Measurements from ENCODE around the gene OR2A2.

OR2A2 gene

DNA sequence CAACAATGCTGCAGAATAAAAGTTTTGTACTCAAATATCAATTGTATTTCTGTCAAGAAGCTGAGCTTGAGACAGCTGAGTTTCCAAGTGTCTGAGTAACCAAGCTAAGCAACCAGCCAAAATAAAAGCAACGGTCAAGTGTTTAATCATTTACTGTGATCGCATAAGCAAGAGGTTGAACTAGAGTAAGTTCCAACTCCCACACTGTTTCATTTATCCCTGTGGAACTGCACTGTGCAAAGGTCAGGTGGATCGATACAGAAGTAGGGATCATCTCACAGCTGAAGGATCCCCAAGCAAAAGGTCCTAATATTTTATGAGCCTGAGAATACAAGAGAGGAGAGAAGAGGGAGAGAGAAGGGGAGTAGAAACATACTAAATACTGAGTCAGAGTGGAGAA, 35.0 kb downstream of the OR2A2 start:
- Mint-ChIP-seq H3K4me1 (no peaks in the 10 kb centered on the region), H3K27ac (peak overlapping the region in 1 of 3 experiments; percentile 20), H3K4me3 (no peak overlapping the region), H3K36me3 (ENCODE audit: low read depth) (peaks cover 6% of the 10 kb centered on the region), H3K27me3 (ENCODE audit: low read depth) (no peaks in the 10 kb centered on the region), H3K9me3 (peaks cover 19% of the 10 kb centered on the region)
- TF ChIP-seq, protein P1, sequence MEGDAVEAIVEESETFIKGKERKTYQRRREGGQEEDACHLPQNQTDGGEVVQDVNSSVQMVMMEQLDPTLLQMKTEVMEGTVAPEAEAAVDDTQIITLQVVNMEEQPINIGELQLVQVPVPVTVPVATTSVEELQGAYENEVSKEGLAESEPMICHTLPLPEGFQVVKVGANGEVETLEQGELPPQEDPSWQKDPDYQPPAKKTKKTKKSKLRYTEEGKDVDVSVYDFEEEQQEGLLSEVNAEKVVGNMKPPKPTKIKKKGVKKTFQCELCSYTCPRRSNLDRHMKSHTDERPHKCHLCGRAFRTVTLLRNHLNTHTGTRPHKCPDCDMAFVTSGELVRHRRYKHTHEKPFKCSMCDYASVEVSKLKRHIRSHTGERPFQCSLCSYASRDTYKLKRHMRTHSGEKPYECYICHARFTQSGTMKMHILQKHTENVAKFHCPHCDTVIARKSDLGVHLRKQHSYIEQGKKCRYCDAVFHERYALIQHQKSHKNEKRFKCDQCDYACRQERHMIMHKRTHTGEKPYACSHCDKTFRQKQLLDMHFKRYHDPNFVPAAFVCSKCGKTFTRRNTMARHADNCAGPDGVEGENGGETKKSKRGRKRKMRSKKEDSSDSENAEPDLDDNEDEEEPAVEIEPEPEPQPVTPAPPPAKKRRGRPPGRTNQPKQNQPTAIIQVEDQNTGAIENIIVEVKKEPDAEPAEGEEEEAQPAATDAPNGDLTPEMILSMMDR (IDR thresholded peaks at IDR 0.05; ENCODE audit: unreplicated experiment in 3 of 3), result no peak

DNA sequence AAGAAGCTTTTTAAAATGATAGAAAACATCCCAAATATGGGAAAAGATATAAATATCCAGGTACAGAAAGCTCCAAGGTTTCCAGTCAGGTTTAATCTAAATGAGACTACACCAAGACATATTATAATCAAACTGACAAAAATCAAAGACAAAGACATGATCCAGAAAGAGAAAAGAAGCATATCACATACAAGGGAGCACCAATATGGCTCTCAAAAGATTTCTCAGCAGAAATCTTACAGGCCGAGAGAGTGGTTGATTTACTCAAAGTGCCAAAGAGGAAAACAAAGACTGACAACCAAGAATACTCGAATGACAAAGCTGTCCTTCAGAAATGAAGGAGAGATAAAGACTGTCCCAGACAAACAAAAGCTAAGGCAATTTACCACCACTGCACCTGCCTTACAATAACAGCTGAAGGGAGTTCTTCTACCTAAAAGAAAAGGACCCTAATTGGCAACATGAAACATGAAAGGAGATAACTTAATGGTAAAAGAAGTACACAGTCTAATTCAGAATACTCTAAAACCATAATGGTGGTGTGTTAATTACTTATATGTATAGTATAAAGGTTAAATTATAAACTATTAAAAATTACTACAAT, 38.9 kb downstream of the OR2A2 start:
- H3K27ac Mint-ChIP-seq, result no peak overlapping the region
- no peaks in the 10 kb centered on the region for H3K4me1 Mint-ChIP-seq
- H3K36me3 Mint-ChIP-seq (ENCODE audit: low read depth), result peaks cover 6% of the 10 kb centered on the region
- TF ChIP-seq, protein P1 (IDR thresholded peaks at IDR 0.05; ENCODE audit: unreplicated experiment in 3 of 3), result no peak
- H3K9me3 Mint-ChIP-seq, result peaks cover 23% of the 10 kb centered on the region
- peaks cover 4% of the 10 kb centered on the region for H3K27me3 Mint-ChIP-seq (ENCODE audit: low read depth)
- no peak overlapping the region for H3K4me3 Mint-ChIP-seq

- Mint-ChIP-seq H3K4me3 (no peak overlapping the region), H3K36me3 (ENCODE audit: low read depth) (no peaks in the 10 kb centered on the region), H3K27ac (no peak overlapping the region), H3K4me1 (no peaks in the 10 kb centered on the region), H3K27me3 (ENCODE audit: low read depth) (peaks cover 4% of the 10 kb centered on the region), H3K9me3 (no peaks in the 10 kb centered on the region)
- TF ChIP-seq, protein P1 (IDR thresholded peaks at IDR 0.05; ENCODE audit: unreplicated experiment in 3 of 3), result no peak
Observed at GRCh38 chr7:144158861-144159260, 49.5 kb downstream of the OR2A2 start.

Measured in nephron (organoid).